Adrenal gland (tissue), 5 donors: ENCODE results near the gene FBLN7.

Experiments used
- POLR2A ChIP-seq, 2 donors: fragments of 450-650 bp; IDR thresholded peaks; one replicate each; pipeline ENCODE4 v1.6.1; 2017; ENCODE audit warnings: antibody characterized with exemption in 2 of 2, mild to moderate bottlenecking in 2 of 2, moderate library complexity in 1 of 2
- TF ChIP-seq, protein P1 (sequence below), 6 experiments: fragments of 450-650 bp in 4 of 6; fragments of 200-600 bp in 2 of 6; sonication (generic) in 1 of 6; IDR thresholded peaks; 1 replicate in 5 of 6; 2 replicates in 1 of 6; pipeline versions ENCODE4 v1.5.1 to v1.8.0; 2016 to 2021; ENCODE audit warnings: antibody characterized with exemption in 6 of 6, mild to moderate bottlenecking in 2 of 6, moderate library complexity in 1 of 6
- donor health status: DM: no; HTN: no; CAD: no.

DNA sequence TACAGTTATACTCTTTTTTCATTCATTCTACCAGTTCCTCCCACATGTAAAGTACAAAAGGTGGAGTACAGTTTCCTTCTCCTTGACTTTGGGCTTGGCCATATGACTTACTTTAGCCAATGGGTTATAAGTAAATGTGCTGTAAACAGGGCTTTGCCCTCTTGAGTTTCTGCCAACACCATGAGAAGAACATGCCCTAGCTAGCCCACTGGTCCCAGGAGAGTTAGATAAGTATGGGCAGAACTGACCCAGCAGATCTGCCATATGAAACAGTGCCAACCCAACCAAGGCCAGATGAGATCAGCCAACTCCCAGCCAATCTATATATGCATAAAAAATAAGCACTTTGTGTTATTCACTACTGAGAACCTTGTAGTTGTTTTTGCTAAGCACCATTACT is 91.2 kb downstream of the FBLN7 start:
- TF ChIP-seq, protein P1, sequence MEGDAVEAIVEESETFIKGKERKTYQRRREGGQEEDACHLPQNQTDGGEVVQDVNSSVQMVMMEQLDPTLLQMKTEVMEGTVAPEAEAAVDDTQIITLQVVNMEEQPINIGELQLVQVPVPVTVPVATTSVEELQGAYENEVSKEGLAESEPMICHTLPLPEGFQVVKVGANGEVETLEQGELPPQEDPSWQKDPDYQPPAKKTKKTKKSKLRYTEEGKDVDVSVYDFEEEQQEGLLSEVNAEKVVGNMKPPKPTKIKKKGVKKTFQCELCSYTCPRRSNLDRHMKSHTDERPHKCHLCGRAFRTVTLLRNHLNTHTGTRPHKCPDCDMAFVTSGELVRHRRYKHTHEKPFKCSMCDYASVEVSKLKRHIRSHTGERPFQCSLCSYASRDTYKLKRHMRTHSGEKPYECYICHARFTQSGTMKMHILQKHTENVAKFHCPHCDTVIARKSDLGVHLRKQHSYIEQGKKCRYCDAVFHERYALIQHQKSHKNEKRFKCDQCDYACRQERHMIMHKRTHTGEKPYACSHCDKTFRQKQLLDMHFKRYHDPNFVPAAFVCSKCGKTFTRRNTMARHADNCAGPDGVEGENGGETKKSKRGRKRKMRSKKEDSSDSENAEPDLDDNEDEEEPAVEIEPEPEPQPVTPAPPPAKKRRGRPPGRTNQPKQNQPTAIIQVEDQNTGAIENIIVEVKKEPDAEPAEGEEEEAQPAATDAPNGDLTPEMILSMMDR (IDR thresholded peaks at IDR 0.05) = no peak
- no peak for TF ChIP-seq POLR2A (IDR thresholded peaks at IDR 0.05)
